Mucosa of rectum (tissue), 2 donors: ENCODE results near the gene CMTM2.

Experiments
- H3K27ac ChIP-seq, 2 donors: one replicate each; pipeline ENCODE4 v1.7.0; 2013; ENCODE audit warnings: inconsistent platforms in 2 of 2, low read depth in 2 of 2, low read length in 2 of 2
- H3K27me3 ChIP-seq, 2 donors: one replicate each; pipeline ENCODE4 v1.7.0; 2013; ENCODE audit warnings: low read length in 2 of 2; ENCODE audit not compliant: control insufficient read depth in 2 of 2, insufficient read depth in 2 of 2
- H3K36me3 ChIP-seq, 2 donors: one replicate each; pipeline ENCODE4 v1.7.0; 2013; ENCODE audit warnings: low read length in 2 of 2; ENCODE audit not compliant: control insufficient read depth in 2 of 2, insufficient read depth in 2 of 2
- H3K4me1 ChIP-seq, 2 donors: one replicate each; pipeline ENCODE4 v1.7.0; 2013; ENCODE audit warnings: low read length in 2 of 2, mild to moderate bottlenecking in 1 of 2; ENCODE audit not compliant: control insufficient read depth in 2 of 2, insufficient read depth in 2 of 2
- H3K4me3 ChIP-seq, 2 donors: one replicate each; pipeline ENCODE4 v1.7.0; 2013; ENCODE audit warnings: low read length in 2 of 2
- H3K9ac ChIP-seq, 2 donors: one replicate each; pipeline ENCODE4 v1.7.0; 2013; ENCODE audit warnings: low read length in 2 of 2, low read depth in 1 of 2, mild to moderate bottlenecking in 1 of 2
- H3K9me3 ChIP-seq, 2 donors: one replicate each; pipeline ENCODE4 v1.7.0; 2013; ENCODE audit warnings: low read length in 2 of 2; ENCODE audit not compliant: control insufficient read depth in 2 of 2
- donor health status: healthy.
- donor health status: Normal muscosa, but diverticular disease.

Gene CMTM2

GRCh38 chr16:66581246-66581952 lies 2.1 kb downstream of the CMTM2 start:
- H3K27me3 ChIP-seq, result peaks cover 8 to 16% of the 10 kb centered on the region in 2 donors

GRCh38 chr16:66585481-66586239 lies 6.4 kb downstream of the CMTM2 start:
- H3K27me3 ChIP-seq, result no peaks in the 10 kb centered on the region
- no peak overlapping the region for H3K27ac ChIP-seq
- no peak overlapping the region for H3K9ac ChIP-seq
- no peaks in the 10 kb centered on the region for H3K4me1 ChIP-seq
- H3K4me3 ChIP-seq, result no peak overlapping the region
- no peaks in the 10 kb centered on the region for H3K9me3 ChIP-seq
- H3K36me3 ChIP-seq, result no peaks in the 10 kb centered on the region

More at GRCh38 chr16:66581246-66581952, 2.1 kb downstream of the CMTM2 start:
- Histone ChIP-seq H3K27ac (no peak overlapping the region), H3K9ac (no peak overlapping the region), H3K4me3 (no peak overlapping the region), H3K9me3 (no peaks in the 10 kb centered on the region), H3K4me1 (peaks cover 2 to 4% of the 10 kb centered on the region in 2 donors), H3K36me3 (no peaks in the 10 kb centered on the region)

DNA sequence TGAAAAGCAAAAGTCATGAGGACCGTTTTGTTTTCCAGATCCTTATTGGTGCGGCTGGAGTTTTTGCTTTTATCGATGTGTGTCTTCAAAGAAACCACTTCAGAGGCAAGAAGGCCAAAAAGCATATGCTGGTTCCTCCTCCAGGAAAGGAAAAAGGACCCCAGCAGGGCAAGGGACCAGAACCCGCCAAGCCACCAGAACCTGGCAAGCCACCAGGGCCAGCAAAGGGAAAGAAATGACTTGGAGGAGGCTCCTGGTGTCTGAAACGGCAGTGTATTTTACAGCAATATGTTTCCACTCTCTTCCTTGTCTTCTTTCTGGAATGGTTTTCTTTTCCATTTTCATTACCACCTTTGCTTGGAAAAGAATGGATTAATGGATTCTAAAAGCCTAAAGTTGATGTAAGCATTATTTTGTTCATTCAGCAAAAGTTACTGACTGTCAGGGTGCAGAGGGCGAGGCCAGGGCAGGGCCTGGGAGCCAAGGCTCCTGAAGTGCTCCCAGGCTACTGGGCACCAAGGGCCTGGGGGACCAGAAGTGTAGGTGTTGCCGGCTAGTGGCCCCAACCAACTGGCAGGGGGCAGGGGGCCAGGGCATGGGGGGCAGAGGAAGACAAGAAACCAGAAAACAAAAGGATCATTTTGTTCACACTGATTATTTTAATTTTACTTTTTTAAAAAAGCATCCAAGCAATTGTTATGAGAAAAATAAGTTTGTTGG lies 8.8 kb downstream of the CMTM2 start:
- H3K27me3 ChIP-seq, result no peaks in the 10 kb centered on the region
- H3K36me3 ChIP-seq, result no peaks in the 10 kb centered on the region
- no peaks in the 10 kb centered on the region for H3K4me1 ChIP-seq
- H3K9me3 ChIP-seq, result no peaks in the 10 kb centered on the region
- no peak overlapping the region for H3K27ac ChIP-seq
- no peak overlapping the region for H3K9ac ChIP-seq
- H3K4me3 ChIP-seq, result no peak overlapping the region

GRCh38 chr16:66588981-66589713 lies 9.9 kb downstream of the CMTM2 start:
- H3K4me3 ChIP-seq, result no peak overlapping the region
- H3K4me1 ChIP-seq, result no peaks in the 10 kb centered on the region
- no peaks in the 10 kb centered on the region for H3K9me3 ChIP-seq
- H3K9ac ChIP-seq, result no peak overlapping the region
- no peaks in the 10 kb centered on the region for H3K36me3 ChIP-seq
- no peak overlapping the region for H3K27ac ChIP-seq
- H3K27me3 ChIP-seq, result no peaks in the 10 kb centered on the region

GRCh38 chr16:66590322-66590721 lies 11.1 kb downstream of the CMTM2 start:
- Histone ChIP-seq H3K27me3 (no peaks in the 10 kb centered on the region), H3K4me1 (no peaks in the 10 kb centered on the region), H3K9me3 (no peaks in the 10 kb centered on the region), H3K36me3 (no peaks in the 10 kb centered on the region), H3K27ac (no peak overlapping the region), H3K9ac (peak overlapping the region in 1 of 2 donors; percentile 9), H3K4me3 (peak overlapping the region in 1 of 2 donors; percentile 50)

DNA sequence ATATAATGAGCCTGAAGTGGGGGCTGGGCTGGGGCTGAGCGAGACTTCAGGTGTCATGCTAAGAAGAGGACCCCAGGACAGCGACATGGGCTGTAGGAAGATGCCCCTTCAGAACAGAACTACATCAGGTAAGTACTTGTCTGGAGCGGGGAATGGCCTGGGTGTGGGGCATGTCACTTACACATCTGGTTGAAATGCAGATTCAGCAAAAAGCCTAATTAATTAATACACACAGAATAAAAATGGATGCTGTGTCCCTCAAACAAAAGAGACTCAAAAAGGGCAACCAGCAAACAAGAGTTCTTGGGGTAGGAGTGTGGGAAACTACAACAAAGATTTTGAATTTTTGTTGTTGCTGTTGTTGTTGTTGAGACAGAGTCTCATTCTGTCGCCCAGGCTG lies 11.8 kb downstream of the CMTM2 start:
- Histone ChIP-seq H3K4me1 (no peaks in the 10 kb centered on the region), H3K27me3 (no peaks in the 10 kb centered on the region), H3K27ac (no peak overlapping the region)

GRCh38 chr16:66592241-66592640 lies 13.0 kb downstream of the CMTM2 start:
- H3K4me3 ChIP-seq, result no peak overlapping the region
- no peak overlapping the region for H3K9ac ChIP-seq
- H3K27ac ChIP-seq, result no peak overlapping the region
- no peaks in the 10 kb centered on the region for H3K9me3 ChIP-seq
- H3K4me1 ChIP-seq, result no peaks in the 10 kb centered on the region
- no peaks in the 10 kb centered on the region for H3K36me3 ChIP-seq
- no peaks in the 10 kb centered on the region for H3K27me3 ChIP-seq

More for the DNA sequence above, 11.8 kb downstream of the CMTM2 start:
- H3K4me3 ChIP-seq, result no peak overlapping the region
- no peaks in the 10 kb centered on the region for H3K36me3 ChIP-seq
- no peak overlapping the region for H3K9ac ChIP-seq
- H3K9me3 ChIP-seq, result no peaks in the 10 kb centered on the region

DNA sequence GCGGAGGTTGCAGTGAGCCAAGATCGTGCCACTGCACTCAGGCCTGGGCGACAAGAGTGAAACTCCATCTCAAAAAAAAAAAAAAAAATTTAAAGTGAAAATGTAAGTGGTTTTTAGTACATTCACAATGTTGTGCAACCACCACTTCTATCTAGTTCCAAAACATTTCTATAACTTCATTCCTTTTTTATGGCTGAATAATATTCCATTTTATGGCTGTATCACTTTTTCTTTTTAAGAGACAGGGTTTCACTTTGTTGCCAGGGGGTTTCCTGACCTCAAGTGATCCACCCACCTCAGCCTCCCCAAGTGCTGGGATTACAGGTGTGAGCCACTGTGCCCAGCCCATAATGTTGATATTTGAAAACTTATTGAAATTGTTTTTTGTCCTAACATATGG lies 13.6 kb downstream of the CMTM2 start:
- Histone ChIP-seq H3K4me1 (no peaks in the 10 kb centered on the region), H3K4me3 (no peak overlapping the region)

DNA sequence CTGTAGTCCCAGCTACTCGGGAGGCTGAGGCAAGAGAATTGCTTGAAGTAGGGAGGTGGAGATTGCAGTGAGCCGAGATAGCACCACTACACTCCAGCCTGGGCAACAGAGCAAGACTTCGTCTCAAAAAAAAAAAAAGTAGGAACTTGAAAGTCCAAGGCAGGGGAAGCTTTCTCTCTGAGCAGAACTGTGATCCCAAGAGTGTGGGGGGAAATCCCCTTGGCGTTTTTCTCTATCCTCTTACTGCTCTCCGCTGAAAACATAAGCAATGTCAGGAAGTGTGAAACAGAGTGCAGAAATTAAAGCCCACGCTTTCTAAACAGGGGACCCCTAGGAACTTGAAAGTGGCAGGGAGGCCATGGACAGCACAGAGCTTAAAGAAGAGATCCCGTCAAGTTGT lies 15.5 kb downstream of the CMTM2 start:
- Histone ChIP-seq H3K4me3 (no peak overlapping the region), H3K4me1 (no peaks in the 10 kb centered on the region), H3K27me3 (no peaks in the 10 kb centered on the region), H3K27ac (no peak overlapping the region), H3K9me3 (no peaks in the 10 kb centered on the region), H3K9ac (no peak overlapping the region), H3K36me3 (no peaks in the 10 kb centered on the region)

More for the DNA sequence above, 13.6 kb downstream of the CMTM2 start:
- H3K27me3 ChIP-seq, result no peaks in the 10 kb centered on the region
- no peak overlapping the region for H3K9ac ChIP-seq
- H3K36me3 ChIP-seq, result no peaks in the 10 kb centered on the region
- H3K27ac ChIP-seq, result no peak overlapping the region
- H3K9me3 ChIP-seq, result no peaks in the 10 kb centered on the region
